Measurements from ENCODE around the gene RPL4. TPM values are rescaled to one million over a fixed set of nuclear protein-coding genes. Genes with fewer than 3 reads are reported as not detected.
"Not testable (repeated sequence)": the region's sequence is repeated elsewhere in the genome, so short reads cannot be mapped to it uniquely, and the experiment has no call there.

RPL4 gene
- total and polyA plus RNA-seq, 2 experiments from 2014 or later: 2,989 to 6,082 TPM

DNA sequence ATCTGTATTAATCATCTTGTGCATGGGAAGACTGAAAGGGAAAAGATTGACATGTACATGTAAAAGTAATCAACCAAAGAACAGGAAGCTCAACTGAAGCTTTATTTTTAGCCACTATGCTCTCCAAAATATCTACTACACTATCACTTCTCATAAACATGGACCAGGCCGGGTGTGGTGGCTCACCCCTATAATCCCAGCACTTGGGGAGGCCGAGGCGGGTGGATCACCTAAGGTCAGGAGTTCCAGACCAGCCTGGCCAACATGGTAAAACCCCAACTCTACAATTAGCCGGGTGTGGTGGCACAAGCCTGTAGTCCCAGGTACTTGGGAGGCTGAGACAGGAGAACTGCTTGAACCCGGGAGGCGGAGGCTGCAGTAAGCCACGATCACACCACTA lies 4.3 kb downstream of the RPL4 start:
- H3K9me3 Mint-ChIP-seq; ATAC-seq; H3K4me3 ChIP-seq; H3K9me2 ChIP-seq (ENCODE audit: insufficient read depth); DNase-seq (ENCODE audit: low spot score); H3K27me3 ChIP-seq (ENCODE audit: insufficient read depth); H2AFZ ChIP-seq; H3K4me2 ChIP-seq: not testable (repeated sequence)
- peak overlapping the region; percentile 20 for H3K27ac Mint-ChIP-seq
- peaks cover 76% of the 10 kb centered on the region for H3K36me3 Mint-ChIP-seq (ENCODE audit: low read depth)
- Histone ChIP-seq H3K27ac (ENCODE audit: low read depth) (peak overlapping the region; percentile 81), H4K20me1 (replicated peaks; ENCODE audit: insufficient read depth) (peaks cover 31% of the 10 kb centered on the region), H3K36me3 (ENCODE audit: insufficient read depth) (peaks cover 64% of the 10 kb centered on the region), H3K79me2 (replicated peaks; ENCODE audit: insufficient read depth) (peaks cover 54% of the 10 kb centered on the region), H3K4me1 (ENCODE audit: insufficient read depth) (peaks cover 22% of the 10 kb centered on the region), H3F3A (replicated peaks; ENCODE audit: low read depth) (peaks cover 76% of the 10 kb centered on the region)
- peak overlapping the region; percentile 7; the same call in 1 of the 3 replicates for H3K4me3 Mint-ChIP-seq
- H3K27me3 Mint-ChIP-seq (ENCODE audit: insufficient read depth, low read depth, poor library complexity): peaks cover 17% of the 10 kb centered on the region
- H3K4me1 Mint-ChIP-seq: peaks cover 24% of the 10 kb centered on the region

DNA sequence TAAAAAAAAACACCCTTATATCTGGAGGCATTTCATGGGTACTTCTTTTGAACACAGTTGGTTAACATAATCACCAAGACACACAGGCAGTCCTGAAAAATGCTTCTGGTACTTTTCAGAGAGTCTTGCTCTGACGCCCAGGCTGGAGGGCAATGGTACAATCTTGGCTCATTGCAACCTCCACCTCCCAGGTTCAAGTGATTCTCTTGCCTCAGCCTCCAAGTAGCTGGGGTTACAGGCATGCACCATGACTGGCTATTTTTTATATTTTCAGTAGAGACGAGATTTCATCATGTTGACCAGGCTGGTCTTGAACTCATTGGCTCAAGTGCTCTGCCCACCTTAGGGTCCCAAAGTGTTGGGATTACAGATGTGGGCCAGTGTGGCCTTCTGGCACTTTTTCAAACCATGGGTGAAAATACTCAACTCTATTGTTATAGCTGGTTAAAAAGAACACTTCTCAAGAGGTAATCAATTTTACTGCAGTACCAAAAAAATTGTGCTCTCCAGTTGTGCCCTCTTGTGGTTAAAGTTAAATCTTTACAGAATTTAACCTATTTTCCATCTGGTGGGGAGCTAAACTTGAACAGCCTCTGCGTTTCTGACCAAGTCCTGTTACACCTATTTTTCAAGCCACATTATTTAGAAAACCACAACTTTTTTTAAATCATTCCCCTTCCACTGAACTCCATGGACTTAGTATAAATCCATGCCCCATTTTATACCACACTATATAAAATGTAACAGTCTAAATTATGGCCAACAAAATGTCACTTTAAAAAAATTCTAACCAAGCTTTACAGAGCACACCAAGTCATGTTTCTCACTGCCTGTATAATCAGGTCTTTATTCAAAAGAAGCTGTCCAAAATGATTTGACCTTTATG lies 5.9 kb downstream of the RPL4 start:
- Mint-ChIP-seq H3K4me1 (peaks cover 33% of the 10 kb centered on the region), H3K36me3 (ENCODE audit: low read depth) (peaks cover 77% of the 10 kb centered on the region), H3K9me3 (no peaks in the 10 kb centered on the region; the same call in 2 of the 3 replicates), H3K4me3 (peak overlapping the region; percentile 87; the same call in 1 of the 3 replicates), H3K27ac (peak overlapping the region; percentile 98), H3K27me3 (ENCODE audit: insufficient read depth, low read depth, poor library complexity) (peaks cover 15% of the 10 kb centered on the region)
- peaks cover 22% of the 10 kb centered on the region for H3K4me1 ChIP-seq (ENCODE audit: insufficient read depth)
- H3K27me3 ChIP-seq (ENCODE audit: insufficient read depth): no peaks in the 10 kb centered on the region
- peak overlapping the region; percentile 81 for H3K27ac ChIP-seq (ENCODE audit: low read depth)
- no peak overlapping the region for H3K4me3 ChIP-seq
- ATAC-seq: no peak
- peak; percentile 57 for DNase-seq (ENCODE audit: low spot score)
- no peak overlapping the region for H3K4me2 ChIP-seq
- H3K9me2 ChIP-seq (ENCODE audit: insufficient read depth): no peaks in the 10 kb centered on the region
- H3K36me3 ChIP-seq (ENCODE audit: insufficient read depth): peaks cover 74% of the 10 kb centered on the region
- H2AFZ ChIP-seq: no peak overlapping the region
- no peak for TF ChIP-seq EZH2phosphoT487 (IDR thresholded peaks at IDR 0.05; ENCODE audit: unreplicated experiment)
- TF ChIP-seq, protein P1, sequence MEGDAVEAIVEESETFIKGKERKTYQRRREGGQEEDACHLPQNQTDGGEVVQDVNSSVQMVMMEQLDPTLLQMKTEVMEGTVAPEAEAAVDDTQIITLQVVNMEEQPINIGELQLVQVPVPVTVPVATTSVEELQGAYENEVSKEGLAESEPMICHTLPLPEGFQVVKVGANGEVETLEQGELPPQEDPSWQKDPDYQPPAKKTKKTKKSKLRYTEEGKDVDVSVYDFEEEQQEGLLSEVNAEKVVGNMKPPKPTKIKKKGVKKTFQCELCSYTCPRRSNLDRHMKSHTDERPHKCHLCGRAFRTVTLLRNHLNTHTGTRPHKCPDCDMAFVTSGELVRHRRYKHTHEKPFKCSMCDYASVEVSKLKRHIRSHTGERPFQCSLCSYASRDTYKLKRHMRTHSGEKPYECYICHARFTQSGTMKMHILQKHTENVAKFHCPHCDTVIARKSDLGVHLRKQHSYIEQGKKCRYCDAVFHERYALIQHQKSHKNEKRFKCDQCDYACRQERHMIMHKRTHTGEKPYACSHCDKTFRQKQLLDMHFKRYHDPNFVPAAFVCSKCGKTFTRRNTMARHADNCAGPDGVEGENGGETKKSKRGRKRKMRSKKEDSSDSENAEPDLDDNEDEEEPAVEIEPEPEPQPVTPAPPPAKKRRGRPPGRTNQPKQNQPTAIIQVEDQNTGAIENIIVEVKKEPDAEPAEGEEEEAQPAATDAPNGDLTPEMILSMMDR (conservative IDR thresholded peaks at IDR 0.05; ENCODE audit: low read depth in 2 of 2): peak; percentile 14 to 58; a peak in 2 of 4 replicates
- peaks cover 80% of the 10 kb centered on the region for H3F3A ChIP-seq (replicated peaks; ENCODE audit: low read depth)
- H4K20me1 ChIP-seq (replicated peaks; ENCODE audit: insufficient read depth): peaks cover 31% of the 10 kb centered on the region
- peaks cover 43% of the 10 kb centered on the region for H3K79me2 ChIP-seq (replicated peaks; ENCODE audit: insufficient read depth)

DNA sequence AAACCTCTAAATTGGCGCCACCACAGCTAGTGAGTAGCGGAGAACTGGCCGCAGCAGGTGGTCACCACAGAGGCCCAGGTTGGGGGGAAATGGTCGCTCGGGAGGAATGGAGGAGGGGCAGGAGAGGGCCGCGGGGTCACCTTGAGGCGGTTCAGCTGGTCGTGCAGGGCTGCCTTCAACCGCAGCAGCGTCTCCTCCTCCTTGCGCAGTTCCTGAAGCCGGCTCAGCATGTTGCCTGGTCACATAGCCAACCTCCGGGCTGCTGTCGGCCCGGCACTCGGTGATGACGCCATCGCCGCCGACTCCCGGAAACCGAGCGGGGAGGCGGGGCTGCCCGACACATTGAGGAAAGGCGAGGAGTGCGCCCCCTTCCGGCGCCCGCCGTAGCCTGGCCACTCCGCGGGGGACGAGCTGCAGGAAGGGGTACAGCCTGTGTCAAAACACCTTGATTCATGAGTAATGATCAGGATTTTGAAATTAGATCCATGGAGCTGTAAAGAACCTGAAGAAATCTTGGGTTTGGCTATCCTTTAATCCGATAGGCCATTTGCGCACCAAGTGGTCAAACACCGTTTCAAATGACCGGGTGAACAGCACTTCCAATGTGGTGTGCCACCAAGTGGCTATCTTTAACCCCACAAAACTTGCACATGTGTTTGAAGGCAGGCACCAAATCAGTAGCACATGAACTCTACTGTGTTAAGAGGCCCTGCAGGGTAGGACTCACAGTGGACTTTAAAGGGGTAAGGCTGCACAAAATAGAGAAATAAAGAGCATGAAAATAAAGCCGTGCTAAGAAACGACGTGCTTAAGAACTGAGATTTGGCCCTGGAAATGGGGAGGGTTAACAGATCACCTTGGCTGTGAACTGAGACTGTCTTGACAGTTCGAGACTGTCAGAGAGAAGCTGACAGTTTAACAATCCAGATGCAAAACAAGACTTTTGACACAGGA lies 6.9 kb downstream of the RPL4 start, which contains the start of gene SNAPC5:
Gene SNAPC5, minus strand, starts transcription at position 261 of the 954 bp plus-strand sequence. Its CDS starts 31 bp downstream, at position 230.
- Mint-ChIP-seq H3K4me1 (peaks cover 29% of the 10 kb centered on the region), H3K4me3 (peak within 1 kb of the TSS; percentile 87), H3K27me3 (ENCODE audit: insufficient read depth, low read depth, poor library complexity) (peaks cover 15% of the 10 kb centered on the region), H3K36me3 (ENCODE audit: low read depth) (peaks cover 76% of the 10 kb centered on the region), H3K9me3 (no peaks in the 10 kb centered on the region; the same call in 2 of the 3 replicates), H3K27ac (peak within 1 kb of the TSS; percentile 98)
- Histone ChIP-seq H3K9me2 (ENCODE audit: insufficient read depth) (no peaks in the 10 kb centered on the region), H4K20me1 (replicated peaks; ENCODE audit: insufficient read depth) (peaks cover 23% of the 10 kb centered on the region), H3K27me3 (ENCODE audit: insufficient read depth) (no peaks in the 10 kb centered on the region), H3K36me3 (ENCODE audit: insufficient read depth) (peaks cover 68% of the 10 kb centered on the region), H3K4me3 (peak within 1 kb of the TSS; percentile 94), H3F3A (replicated peaks; ENCODE audit: low read depth) (peaks cover 71% of the 10 kb centered on the region), H3K27ac (ENCODE audit: low read depth) (peak within 1 kb of the TSS; percentile 100), H2AFZ (peak within 1 kb of the TSS; percentile 82; the same call in 1 of the 2 replicates), H3K4me1 (ENCODE audit: insufficient read depth) (peaks cover 12% of the 10 kb centered on the region), H3K79me2 (replicated peaks; ENCODE audit: insufficient read depth) (peaks cover 37% of the 10 kb centered on the region), H3K4me2 (peak within 1 kb of the TSS; percentile 98)
- ATAC-seq (peak; percentile 90), DNase-seq (ENCODE audit: low spot score) (peak; percentile 98)
- TF ChIP-seq, protein P2, sequence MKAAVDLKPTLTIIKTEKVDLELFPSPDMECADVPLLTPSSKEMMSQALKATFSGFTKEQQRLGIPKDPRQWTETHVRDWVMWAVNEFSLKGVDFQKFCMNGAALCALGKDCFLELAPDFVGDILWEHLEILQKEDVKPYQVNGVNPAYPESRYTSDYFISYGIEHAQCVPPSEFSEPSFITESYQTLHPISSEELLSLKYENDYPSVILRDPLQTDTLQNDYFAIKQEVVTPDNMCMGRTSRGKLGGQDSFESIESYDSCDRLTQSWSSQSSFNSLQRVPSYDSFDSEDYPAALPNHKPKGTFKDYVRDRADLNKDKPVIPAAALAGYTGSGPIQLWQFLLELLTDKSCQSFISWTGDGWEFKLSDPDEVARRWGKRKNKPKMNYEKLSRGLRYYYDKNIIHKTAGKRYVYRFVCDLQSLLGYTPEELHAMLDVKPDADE (IDR thresholded peaks at IDR 0.05): peak; percentile 83
- peak; percentile 93 for TF ChIP-seq POLR2AphosphoS5 (IDR thresholded peaks at IDR 0.05; ENCODE audit: low read depth)
- no peak for TF ChIP-seq EZH2 (IDR thresholded peaks at IDR 0.05; ENCODE audit: low read depth, unreplicated experiment)
- peak; percentile 97 for TF ChIP-seq CREB1 (CRISPR knock-in tag; IDR thresholded peaks at IDR 0.05; ENCODE audit: low read depth)
- no peak for TF ChIP-seq NANOG (IDR thresholded peaks at IDR 0.05; ENCODE audit: borderline replicate concordance)
